ENCODE data around the gene CLCN7.

GRCh38 chr16:1454561-1454960, 20.3 kb downstream of the CLCN7 start:
- TF ChIP-seq CTCF (IDR thresholded peaks at IDR 0.05): no peak
- no peak for TF ChIP-seq EP300 (IDR thresholded peaks at IDR 0.05)
- no peak for TF ChIP-seq POLR2AphosphoS5 (IDR thresholded peaks at IDR 0.05)

Measured in stomach (tissue), 4 donors.